C4-2B (cell line): ENCODE measurements around the gene SPOCK3.

Experiments
- CTCF ChIP-seq: fragments of 450-650 bp; conservative IDR thresholded peaks from 2 replicates; pipeline ENCODE4 v1.5.1; 2017; ENCODE audit warnings: mild to moderate bottlenecking
- ZFX ChIP-seq: fragments of 450-650 bp; IDR thresholded peaks from 2 replicates; pipeline ENCODE4 v1.6.1; 2017

- TF ChIP-seq CTCF (no peak), ZFX (no peak)
Observed at GRCh38 chr4:166972071-166972470, 262.2 kb downstream of the SPOCK3 start.
